Measurements from ENCODE around the gene CA4. TPM values are rescaled to one million over a fixed set of nuclear protein-coding genes. Genes with fewer than 3 reads are reported as not detected.
A peak's percentile ranks its signal among the peaks of the same experiment; 100 is the strongest.
"Not testable (repeated sequence)": the region's sequence is repeated elsewhere in the genome, so short reads cannot be mapped to it uniquely, and the experiment has no call there.

The CA4 gene
- total RNA-seq, 1 donor from 2014 or later, result 12.9 TPM

DNA sequence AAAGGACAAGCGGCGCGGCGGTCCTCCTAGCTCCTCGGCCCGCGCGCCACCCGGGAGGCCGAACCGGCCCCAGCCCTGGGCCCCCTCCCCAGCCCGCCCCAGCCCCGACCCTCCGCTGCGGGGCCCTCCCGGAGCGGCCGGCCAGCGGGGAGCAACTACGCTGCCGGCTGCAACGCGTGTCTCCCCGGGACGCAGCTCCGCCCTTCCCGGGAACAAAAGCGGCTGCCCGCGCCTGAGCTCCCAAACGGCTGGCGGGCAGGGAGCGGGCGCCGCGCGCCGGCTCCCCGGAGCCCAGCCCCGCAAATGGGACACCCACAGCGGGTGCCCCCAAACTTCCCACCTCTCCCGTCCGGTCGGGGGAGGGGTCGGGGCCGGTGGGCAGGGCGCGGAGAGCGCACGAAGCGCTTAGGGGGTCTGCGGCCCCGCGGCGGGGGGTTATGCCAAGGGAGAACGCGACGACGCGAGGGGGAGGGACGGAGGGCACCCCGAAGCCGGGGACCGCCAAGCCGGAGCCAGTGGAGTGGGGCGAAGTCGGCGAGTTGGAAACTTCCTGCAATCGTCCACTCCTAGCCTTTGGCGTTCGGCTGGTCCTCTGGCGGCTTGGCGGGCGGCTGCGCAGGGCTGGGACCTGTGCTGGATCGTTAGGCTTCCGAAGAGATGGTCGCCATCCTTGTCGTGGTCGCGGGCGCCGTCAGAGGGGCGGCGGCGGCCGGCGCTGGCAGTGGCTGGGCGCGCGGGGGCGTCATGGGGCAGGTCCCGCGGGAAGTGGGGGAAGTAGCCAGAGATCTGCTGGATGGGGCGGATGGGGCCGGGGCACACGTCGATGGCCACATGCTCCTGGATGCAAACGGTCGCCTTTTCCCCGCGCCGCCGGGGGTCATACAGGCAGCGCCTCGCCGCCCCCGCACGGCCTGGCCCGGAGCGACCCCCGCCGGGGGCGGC is 29.7 kb upstream of the CA4 start:
- H3K9me3 ChIP-seq (replicated peaks); H3K36me3 ChIP-seq; DNase-seq; H3K27ac ChIP-seq (replicated peaks); H3K27me3 ChIP-seq (ENCODE audit: low read depth); intact Hi-C loops (cut with micrococcal nuclease); H3K4me1 ChIP-seq: not testable (repeated sequence)
- peak overlapping the region; percentile 59 for H3K4me3 ChIP-seq

DNA sequence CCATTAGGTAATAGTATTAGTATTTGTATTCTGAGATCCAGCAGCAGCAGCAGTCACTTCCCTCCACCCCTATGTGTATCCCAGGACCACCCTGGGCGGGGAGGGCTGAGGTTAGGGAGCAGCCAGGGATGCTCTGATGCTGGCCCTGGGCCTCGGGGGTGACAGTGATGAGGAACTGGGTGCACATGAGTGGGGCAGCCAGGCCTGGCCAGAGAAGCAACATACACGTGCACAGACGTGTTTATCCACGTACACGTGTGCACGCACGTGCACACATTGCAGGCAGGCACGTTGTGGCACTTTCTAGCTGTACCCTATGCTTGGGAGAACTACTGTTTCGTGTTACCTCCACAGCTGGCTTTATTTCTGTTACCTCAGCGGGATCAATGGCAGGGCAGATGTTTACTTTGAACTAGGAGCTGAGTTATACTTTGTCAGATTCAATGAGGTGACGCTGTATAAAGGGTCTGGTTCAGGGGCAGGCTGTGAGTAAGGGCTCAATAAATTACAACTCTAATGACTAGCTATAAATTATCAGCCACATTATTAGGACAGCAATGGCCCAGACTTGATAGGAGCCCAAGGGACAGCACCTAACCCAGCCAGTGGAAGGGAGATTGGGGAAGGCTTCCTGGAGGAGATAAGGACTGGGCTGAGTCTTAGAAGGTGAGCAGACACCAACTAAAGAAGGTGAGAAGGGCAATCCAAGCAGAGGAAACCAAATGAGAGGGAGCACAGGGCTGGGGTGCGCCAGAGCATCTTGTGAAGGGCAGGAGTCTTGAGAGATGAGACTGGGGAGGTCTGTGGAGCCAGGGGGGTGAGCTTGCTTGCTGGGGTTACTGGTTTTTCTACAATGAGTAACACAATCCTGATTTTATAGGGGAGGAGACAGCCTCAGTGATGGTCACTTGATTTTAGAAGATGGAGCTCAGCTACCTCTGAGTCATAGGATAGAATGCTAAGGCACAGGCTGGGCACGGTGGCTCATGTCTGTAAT is 22.4 kb upstream of the CA4 start:
- Histone ChIP-seq H3K27ac (replicated peaks) (no peak overlapping the region), H3K27me3 (ENCODE audit: low read depth) (no peaks in the 10 kb centered on the region), H3K36me3 (no peaks in the 10 kb centered on the region), H3K4me1 (peaks cover under 1% of the 10 kb centered on the region), H3K4me3 (no peak overlapping the region), H3K9me3 (replicated peaks) (no peaks in the 10 kb centered on the region)
- TF ChIP-seq, protein P1, sequence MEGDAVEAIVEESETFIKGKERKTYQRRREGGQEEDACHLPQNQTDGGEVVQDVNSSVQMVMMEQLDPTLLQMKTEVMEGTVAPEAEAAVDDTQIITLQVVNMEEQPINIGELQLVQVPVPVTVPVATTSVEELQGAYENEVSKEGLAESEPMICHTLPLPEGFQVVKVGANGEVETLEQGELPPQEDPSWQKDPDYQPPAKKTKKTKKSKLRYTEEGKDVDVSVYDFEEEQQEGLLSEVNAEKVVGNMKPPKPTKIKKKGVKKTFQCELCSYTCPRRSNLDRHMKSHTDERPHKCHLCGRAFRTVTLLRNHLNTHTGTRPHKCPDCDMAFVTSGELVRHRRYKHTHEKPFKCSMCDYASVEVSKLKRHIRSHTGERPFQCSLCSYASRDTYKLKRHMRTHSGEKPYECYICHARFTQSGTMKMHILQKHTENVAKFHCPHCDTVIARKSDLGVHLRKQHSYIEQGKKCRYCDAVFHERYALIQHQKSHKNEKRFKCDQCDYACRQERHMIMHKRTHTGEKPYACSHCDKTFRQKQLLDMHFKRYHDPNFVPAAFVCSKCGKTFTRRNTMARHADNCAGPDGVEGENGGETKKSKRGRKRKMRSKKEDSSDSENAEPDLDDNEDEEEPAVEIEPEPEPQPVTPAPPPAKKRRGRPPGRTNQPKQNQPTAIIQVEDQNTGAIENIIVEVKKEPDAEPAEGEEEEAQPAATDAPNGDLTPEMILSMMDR (IDR thresholded peaks at IDR 0.05; ENCODE audit: borderline replicate concordance), result no peak
- DNase-seq, result no peak
- intact Hi-C loops (cut with micrococcal nuclease), result no loop called here

DNA sequence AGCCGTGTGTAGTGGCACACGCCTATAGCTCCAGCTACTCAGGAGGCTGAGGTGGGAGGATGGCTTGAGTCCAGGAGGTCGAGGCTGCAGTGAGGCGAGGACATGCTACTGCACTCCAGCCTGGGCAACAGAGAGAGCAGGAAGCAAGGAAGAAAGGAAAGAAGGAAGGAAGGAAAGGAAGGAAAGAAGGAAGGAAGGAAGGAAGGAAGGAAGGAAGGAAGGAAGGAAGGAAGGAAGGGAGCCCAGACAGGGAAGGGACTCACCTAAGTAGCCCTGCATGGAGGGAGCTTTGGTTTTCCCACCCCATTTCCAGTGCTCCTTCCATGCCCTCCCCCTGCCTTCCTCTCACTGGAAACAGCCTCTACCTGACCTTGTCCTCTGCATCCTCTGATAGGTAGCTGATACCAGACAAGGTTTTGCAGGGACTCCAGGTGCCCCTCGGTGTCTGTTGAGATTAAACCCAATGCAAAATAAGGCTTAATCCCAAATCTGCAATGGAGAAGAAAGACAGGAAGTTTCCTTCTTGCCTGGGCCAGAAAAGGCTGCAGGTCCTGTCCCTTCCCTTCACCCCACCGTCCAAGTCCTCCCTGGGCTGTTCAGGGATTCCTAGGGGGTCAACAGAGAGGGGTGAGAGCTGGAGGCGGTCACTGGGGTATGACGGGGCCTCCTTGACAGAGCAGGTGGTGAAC is 21.5 kb upstream of the CA4 start:
- DNase-seq, result no peak
- Histone ChIP-seq H3K4me3 (no peak overlapping the region), H3K4me1 (peaks cover 7% of the 10 kb centered on the region), H3K27ac (replicated peaks) (no peak overlapping the region), H3K9me3 (replicated peaks) (no peaks in the 10 kb centered on the region), H3K36me3 (peaks cover 3% of the 10 kb centered on the region), H3K27me3 (ENCODE audit: low read depth) (no peaks in the 10 kb centered on the region)
- intact Hi-C loops (cut with micrococcal nuclease), result no loop called here
- TF ChIP-seq, protein P1 (IDR thresholded peaks at IDR 0.05; ENCODE audit: borderline replicate concordance), result no peak

DNA sequence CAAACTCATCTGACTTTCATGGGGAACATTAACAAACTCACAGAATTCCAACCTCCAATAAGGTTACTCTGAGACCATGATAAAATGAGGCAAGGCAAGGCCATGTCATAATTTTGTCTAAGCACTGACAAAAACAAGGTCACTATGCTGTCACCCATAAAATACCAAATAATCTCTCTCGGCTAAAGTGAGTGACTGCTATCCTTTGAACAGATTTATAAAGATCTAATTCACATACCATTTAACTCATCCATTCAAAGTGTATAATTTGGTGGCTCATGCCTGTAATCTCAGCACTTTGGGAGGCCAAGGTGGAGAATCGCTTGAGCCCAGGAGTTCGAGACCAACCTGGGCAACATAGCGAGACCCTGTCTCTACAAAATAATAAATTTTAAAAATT is 20.6 kb upstream of the CA4 start:
- intact Hi-C loops (cut with micrococcal nuclease), result no loop called here
- DNase-seq, result no peak
- TF ChIP-seq, protein P1 (IDR thresholded peaks at IDR 0.05; ENCODE audit: borderline replicate concordance), result no peak
- Histone ChIP-seq H3K36me3 (peaks cover 5% of the 10 kb centered on the region), H3K4me3 (no peak overlapping the region), H3K4me1 (peaks cover 13% of the 10 kb centered on the region), H3K9me3 (replicated peaks) (no peaks in the 10 kb centered on the region), H3K27me3 (ENCODE audit: low read depth) (no peaks in the 10 kb centered on the region), H3K27ac (replicated peaks) (no peak overlapping the region)

DNA sequence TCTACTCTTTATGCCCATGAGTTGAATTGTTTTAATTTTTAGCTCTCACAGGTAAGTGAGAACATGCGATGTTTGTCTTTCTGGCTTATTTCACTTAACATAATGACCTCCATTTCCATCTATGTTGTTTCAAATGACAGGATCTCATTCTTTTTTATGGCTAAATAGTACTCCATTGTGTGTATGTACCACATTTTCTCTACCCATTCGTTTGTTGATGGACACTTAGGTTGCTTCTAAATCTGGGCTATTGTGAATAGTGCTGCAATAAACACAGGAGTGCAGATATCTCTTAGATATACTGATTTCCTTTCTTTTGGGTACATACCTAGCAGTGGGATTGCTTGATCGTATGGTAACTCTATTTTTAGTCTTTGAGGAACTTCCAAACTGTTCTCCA is 19.3 kb upstream of the CA4 start:
- Histone ChIP-seq H3K27ac (replicated peaks) (no peak overlapping the region), H3K4me3 (no peak overlapping the region), H3K9me3 (replicated peaks) (no peaks in the 10 kb centered on the region), H3K4me1 (peaks cover 26% of the 10 kb centered on the region), H3K36me3 (peaks cover 5% of the 10 kb centered on the region), H3K27me3 (ENCODE audit: low read depth) (no peaks in the 10 kb centered on the region)
- intact Hi-C loops (cut with micrococcal nuclease), result loop anchor here (10.0 kb wide), 1 partner anchor 304 kb away; no protein-coding TSS in a partner anchor
- no peak for DNase-seq
- TF ChIP-seq, protein P1 (IDR thresholded peaks at IDR 0.05; ENCODE audit: borderline replicate concordance), result no peak
